AG09319 (cell line): ENCODE results near the gene ELAPOR2.

ENCODE experiments used
- DNase-seq: peaks from one replicate; pipeline ENCODE4 v3.0.0-alpha.2; 2010; ENCODE audit warnings: low read depth; ENCODE audit errors: extremely low read depth
- CTCF ChIP-seq: IDR thresholded peaks from 2 replicates; pipeline ENCODE4 v1.5.1; 2011; ENCODE audit warnings: low read depth, mild to moderate bottlenecking, inconsistent platforms, low read length, moderate library complexity

Gene ELAPOR2

GRCh38 chr7:87092568-87093091 lies 33.2 kb upstream of the ELAPOR2 start:
- no peak for TF ChIP-seq CTCF
- no peak for DNase-seq

- TF ChIP-seq CTCF: no peak
- no peak for DNase-seq
Measured at GRCh38 chr7:87091487-87092066, 32.1 kb upstream of the ELAPOR2 start.

GRCh38 chr7:87083865-87084519 lies 24.5 kb upstream of the ELAPOR2 start:
- no peak for DNase-seq
- no peak for TF ChIP-seq CTCF

GRCh38 chr7:87082675-87083074 lies 23.2 kb upstream of the ELAPOR2 start:
- no peak for TF ChIP-seq CTCF
- no peak for DNase-seq

GRCh38 chr7:87075671-87076404 lies 16.4 kb upstream of the ELAPOR2 start:
- TF ChIP-seq CTCF: no peak
- no peak for DNase-seq

- TF ChIP-seq CTCF: no peak
Measured at GRCh38 chr7:87067788-87068187, 8.3 kb upstream of the ELAPOR2 start.

GRCh38 chr7:87060288-87060537 lies 759 bp upstream of the ELAPOR2 start:
- no peak for DNase-seq
- TF ChIP-seq CTCF: no peak

More at GRCh38 chr7:87067788-87068187, 8.3 kb upstream of the ELAPOR2 start:
- no peak for DNase-seq
